MM.1S (cell line): ENCODE data around the gene PRODH.
"Not testable (repeated sequence)": the region's sequence is repeated elsewhere in the genome, so short reads cannot be mapped to it uniquely, and the experiment has no call there.

Experiments used
- EZH2 ChIP-seq: fragments of 300-600 bp; sonication (generic); optimal IDR thresholded peaks from 2 replicates; pipeline ENCODE3; 2017; ENCODE audit warnings: low read depth, mild to moderate bottlenecking, antibody characterized with exemption, low read length, mixed read lengths
- EZH2phosphoT487 ChIP-seq: fragments of 300-600 bp; sonication (generic); IDR thresholded peaks from 2 replicates; pipeline ENCODE4 v1.6.1; 2018; ENCODE audit warnings: antibody characterized with exemption, low read length
- TF ChIP-seq, protein P1 (sequence below): fragments of 300-600 bp; sonication (generic); IDR thresholded peaks from 2 replicates; pipeline ENCODE4 v1.5.1; 2016; ENCODE audit warnings: antibody characterized with exemption, low read length, mixed read lengths

DNA sequence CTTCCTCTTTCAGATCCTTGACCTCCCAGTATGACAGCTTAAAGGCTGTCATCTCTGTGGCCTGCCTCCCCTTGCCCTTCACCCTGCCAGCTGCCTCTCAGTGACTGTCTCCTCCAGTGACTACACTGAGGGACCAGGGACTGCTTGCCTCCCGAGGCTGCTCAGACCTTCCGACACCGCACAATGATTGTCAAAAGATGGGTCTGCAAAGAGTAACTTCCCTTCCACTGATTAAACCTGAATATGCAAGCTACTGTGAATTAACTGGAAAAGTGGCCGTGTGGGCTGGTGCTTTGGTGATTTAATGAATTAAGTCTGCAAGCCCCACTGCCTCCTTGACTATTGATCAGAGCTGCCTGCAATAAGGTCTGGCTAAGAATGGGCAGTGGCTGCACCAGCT lies 51.6 kb downstream of the PRODH start:
- TF ChIP-seq, protein P1, sequence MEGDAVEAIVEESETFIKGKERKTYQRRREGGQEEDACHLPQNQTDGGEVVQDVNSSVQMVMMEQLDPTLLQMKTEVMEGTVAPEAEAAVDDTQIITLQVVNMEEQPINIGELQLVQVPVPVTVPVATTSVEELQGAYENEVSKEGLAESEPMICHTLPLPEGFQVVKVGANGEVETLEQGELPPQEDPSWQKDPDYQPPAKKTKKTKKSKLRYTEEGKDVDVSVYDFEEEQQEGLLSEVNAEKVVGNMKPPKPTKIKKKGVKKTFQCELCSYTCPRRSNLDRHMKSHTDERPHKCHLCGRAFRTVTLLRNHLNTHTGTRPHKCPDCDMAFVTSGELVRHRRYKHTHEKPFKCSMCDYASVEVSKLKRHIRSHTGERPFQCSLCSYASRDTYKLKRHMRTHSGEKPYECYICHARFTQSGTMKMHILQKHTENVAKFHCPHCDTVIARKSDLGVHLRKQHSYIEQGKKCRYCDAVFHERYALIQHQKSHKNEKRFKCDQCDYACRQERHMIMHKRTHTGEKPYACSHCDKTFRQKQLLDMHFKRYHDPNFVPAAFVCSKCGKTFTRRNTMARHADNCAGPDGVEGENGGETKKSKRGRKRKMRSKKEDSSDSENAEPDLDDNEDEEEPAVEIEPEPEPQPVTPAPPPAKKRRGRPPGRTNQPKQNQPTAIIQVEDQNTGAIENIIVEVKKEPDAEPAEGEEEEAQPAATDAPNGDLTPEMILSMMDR: not testable (repeated sequence)
- TF ChIP-seq EZH2, EZH2phosphoT487: not testable (repeated sequence)
